Spinal cord (tissue), 10 donors: ENCODE data around the gene FGD2. TPM values are rescaled to one million over a fixed set of nuclear protein-coding genes. Genes with fewer than 3 reads are reported as not detected.
A peak's percentile ranks its signal among the peaks of the same experiment; 100 is the strongest.

Source experiments
- DNase-seq, 6 donors: peaks; one replicate each; pipeline versions ENCODE4 v3.0.0 to v3.0.0-alpha.2; 2013 to 2015; ENCODE audit warnings: low spot score in 6 of 6, low read depth in 4 of 6
- H3K27ac ChIP-seq: one replicate; pipeline ENCODE4 v1.5.1; 2013; ENCODE audit warnings: low read depth, low read length, control low read depth
- H3K27me3 ChIP-seq: one replicate; pipeline ENCODE4 v1.6.1; 2013; ENCODE audit warnings: low read length; ENCODE audit not compliant: control insufficient read depth, insufficient read depth
- H3K36me3 ChIP-seq: one replicate; pipeline ENCODE4 v1.6.1; 2013; ENCODE audit warnings: low read length; ENCODE audit not compliant: control insufficient read depth, insufficient read depth
- H3K4me1 ChIP-seq: one replicate; pipeline ENCODE4 v1.6.1; 2013; ENCODE audit warnings: low read length; ENCODE audit not compliant: control insufficient read depth, insufficient read depth
- H3K4me3 ChIP-seq: one replicate; pipeline ENCODE4 v1.5.1; 2013; ENCODE audit warnings: low read depth, low read length, control low read depth
- H3K9me3 ChIP-seq: one replicate; pipeline ENCODE4 v1.6.1; 2013; ENCODE audit warnings: low read length; ENCODE audit not compliant: control insufficient read depth, insufficient read depth
- WGBS: methylation state at CpG from one replicate; pipeline ENCODE4 v1.1.5; 2013; ENCODE audit warnings: missing lambda C conversion rate; ENCODE audit not compliant: insufficient coverage; 5-methylcytosine and 5-hydroxymethylcytosine counted together
- polyA plus RNA-seq, 2 donors: library from polyadenylated mRNA; unstranded; fragments of 120-200 nt; gene quantifications; one replicate each; pipeline ENCODE4 v1.2.1, GENCODE V29; 2013; ENCODE audit not compliant: insufficient read length in 2 of 2
- total RNA-seq, 2 donors: library from RNA; depleted of rRNA in 1 of 2; stranded (reverse); fragments of 120-200 nt in 1 of 2; fragments of >200 nt in 1 of 2; gene quantifications; one replicate each; pipeline versions ENCODE4 v1.2.3 to v1.2.4, GENCODE V29; 2013 to 2014
- donor health status: healthy.

FGD2 gene
- total and polyA plus RNA-seq, 4 donors: 5.5 to 9.6 (median 7.6) TPM

DNA sequence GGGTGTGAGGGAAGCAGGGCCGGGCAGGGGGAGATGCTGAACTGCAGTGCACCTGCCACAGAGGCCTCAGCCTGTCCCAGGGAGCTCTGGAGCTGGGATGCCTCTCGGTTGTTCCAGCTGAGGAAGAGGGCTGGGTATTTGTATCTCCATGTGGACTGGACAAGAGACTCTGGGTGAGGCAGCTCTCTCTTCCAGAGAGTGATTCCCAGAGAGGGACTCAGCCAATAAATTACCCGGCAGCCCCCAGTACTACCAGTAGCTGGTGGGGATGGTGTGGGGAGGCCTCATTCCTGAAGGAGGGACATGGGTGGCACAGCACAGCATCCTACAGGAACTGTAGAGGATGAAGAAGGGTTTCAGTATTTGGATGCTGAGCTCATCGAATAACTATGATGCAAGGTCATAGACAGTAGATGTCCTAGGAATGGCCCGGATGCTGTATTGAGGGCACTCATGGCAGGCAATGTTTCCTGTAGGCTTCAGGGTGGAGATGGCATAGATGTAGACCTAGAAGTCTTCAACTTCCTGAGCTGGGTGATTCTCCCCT, 1.4 kb downstream of the FGD2 start:
- 84% methylated on average over 4 of the region's 5 CpGs for WGBS

DNA sequence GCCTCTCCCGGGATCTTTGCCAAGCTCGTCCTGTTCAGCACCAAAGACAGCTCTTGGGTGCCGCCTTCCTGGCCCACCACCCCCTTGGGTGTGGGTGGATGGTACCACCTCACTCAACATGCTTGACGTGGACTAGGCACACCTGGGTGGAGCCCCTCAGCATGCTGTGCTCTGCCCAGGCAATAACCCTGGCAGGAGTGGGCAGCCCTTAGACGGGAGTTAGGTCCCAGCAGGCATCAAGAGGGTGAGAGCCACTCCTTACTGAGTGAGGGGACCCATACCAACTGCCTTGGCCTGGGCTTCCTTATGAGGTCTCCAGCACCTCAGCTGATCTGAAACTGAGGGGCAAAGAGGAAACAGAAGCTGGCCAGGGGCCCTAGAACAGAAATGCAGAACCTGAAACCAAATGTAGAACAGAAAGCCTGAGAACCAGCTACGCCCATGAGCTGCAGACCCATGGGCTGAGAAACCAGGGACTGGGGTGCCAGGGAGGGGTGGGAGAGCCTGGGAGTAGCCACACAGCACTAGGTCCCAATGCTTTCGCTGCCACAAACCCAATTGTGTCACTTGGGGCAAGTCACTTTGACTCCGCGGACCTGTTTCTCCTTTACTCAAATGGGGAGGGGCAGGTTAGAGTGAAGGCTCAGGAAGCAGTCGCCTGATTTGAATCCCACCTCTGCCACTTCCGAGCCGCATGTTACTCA, 2.0 kb downstream of the FGD2 start:
- Histone ChIP-seq H3K4me3 (no peak overlapping the region), H3K9me3 (no peaks in the 10 kb centered on the region), H3K4me1 (peaks cover 7% of the 10 kb centered on the region), H3K27me3 (no peaks in the 10 kb centered on the region), H3K36me3 (no peaks in the 10 kb centered on the region), H3K27ac (no peak overlapping the region)
- DNase-seq: no peak
- WGBS: 91% methylated on average over 10 of the region's 12 CpGs

More for the DNA sequence above, 1.4 kb downstream of the FGD2 start:
- no peak for DNase-seq
- H3K4me3 ChIP-seq: no peak overlapping the region
- no peaks in the 10 kb centered on the region for H3K27me3 ChIP-seq
- H3K36me3 ChIP-seq: no peaks in the 10 kb centered on the region
- H3K27ac ChIP-seq: no peak overlapping the region
- no peaks in the 10 kb centered on the region for H3K9me3 ChIP-seq
- peaks cover 7% of the 10 kb centered on the region for H3K4me1 ChIP-seq

DNA sequence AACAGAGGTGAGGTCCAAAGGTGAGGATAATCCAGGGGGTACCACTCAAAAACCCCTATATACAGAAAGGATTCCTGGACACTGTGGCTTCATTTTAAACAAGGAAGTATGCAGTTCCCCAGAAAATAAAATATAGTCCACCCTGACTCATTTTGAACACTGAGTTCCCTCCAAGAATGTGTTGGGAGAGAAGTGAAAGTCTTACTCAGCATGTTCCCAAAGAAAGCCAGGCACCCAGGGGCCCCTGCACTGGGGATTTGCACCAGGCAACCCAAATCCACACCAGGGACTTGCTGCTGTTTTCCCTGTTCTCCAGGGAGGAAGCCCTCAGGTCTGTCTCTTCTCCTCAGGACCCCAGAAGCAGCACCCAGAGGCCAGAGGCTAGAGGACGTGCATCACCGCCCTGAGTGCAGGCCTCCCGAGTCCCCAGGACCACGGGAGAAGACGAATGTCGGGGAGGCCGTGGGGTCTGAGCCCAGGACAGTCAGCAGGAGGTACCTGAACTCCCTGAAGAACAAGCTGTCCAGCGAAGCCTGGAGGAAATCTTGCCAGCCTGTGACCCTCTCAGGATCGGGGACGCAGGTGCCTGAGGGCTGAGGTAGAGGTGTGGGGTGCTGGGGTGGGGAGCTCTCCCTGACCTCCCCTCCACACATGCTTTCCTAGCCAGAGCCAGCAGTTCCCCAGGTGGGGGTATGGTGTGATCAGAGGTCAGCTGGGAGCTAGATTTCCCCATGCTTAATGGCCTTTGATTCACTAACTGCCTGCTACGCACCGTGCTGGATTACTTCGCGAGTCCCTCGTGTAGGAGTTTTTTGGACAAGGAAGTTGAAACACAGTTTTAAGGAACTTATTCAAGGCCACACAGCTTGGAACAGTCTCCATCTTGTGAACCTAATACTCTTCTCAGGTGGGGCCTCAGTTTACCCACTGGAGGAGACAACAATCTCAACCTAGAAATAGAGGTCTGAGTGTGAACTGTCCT, 3.3 kb downstream of the FGD2 start:
- Histone ChIP-seq H3K9me3 (no peaks in the 10 kb centered on the region), H3K27ac (no peak overlapping the region), H3K36me3 (no peaks in the 10 kb centered on the region), H3K4me1 (peaks cover 7% of the 10 kb centered on the region), H3K27me3 (no peaks in the 10 kb centered on the region), H3K4me3 (no peak overlapping the region)
- 89% methylated on average over 12 of the region's 15 CpGs for WGBS
- DNase-seq: no peak

DNA sequence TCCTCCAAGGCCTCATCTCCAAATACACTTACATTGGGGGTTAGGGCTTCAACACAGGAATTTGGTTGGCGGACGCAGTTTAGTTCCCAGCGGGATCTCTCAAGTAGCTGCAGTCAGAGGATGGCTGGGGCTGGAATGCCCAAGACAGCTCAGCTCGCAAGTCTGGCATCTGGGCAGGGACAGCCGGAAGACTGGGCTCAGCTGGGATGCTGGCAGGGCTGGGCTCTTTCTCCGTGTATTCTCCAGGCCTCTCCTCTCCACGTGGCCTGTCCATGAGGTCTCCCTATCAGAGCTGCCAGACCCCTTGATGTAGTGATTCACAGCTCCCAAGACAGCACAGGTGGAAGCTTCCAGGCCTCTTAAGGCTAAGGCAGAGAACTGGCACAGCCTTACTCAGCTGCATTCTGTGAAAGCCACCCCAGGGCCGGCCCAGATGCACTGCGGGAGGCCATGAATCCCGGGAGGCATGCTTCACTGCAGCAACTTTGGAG, 5.0 kb downstream of the FGD2 start:
- 77% methylated on average over 10 of the region's 10 CpGs for WGBS
- peaks cover 7% of the 10 kb centered on the region for H3K4me1 ChIP-seq
- no peak overlapping the region for H3K27ac ChIP-seq
- no peaks in the 10 kb centered on the region for H3K9me3 ChIP-seq
- H3K27me3 ChIP-seq: no peaks in the 10 kb centered on the region
- no peak overlapping the region for H3K4me3 ChIP-seq
- no peak for DNase-seq
- no peaks in the 10 kb centered on the region for H3K36me3 ChIP-seq

DNA sequence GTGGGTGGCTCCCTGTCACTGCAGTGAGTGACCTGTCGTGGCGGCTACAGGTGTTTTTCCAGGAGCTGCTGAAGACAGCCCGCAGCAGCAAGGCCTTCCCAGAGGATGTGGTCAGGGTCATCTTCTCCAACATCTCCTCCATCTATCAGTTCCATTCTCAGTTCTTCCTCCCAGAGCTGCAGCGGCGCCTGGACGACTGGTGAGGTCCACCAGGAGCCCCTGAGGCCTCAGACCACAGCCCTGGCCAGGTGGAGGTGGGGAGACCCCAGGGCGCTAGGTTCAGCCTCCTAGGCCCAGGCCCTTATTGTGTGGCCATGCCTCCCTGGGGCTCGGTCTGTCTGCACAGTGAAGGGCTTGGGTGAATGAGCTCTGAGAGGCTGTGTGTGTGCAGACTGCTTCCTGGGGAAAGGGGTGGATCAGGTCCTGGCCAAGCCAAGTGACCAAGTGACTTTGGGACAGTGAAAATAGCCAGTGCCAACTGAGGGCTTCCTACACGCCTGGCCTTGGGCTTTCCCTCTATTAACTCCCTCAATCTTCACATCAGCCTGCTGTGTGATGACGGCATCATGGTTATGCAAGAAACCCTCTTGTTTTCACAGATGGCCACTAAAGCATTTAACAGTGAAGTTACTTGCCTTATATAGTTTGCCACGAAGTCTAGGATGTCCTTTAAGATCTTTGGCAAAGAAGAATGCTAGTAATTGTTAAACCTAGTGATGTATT, 6.4 kb downstream of the FGD2 start:
- Histone ChIP-seq H3K4me3 (no peak overlapping the region), H3K9me3 (no peaks in the 10 kb centered on the region), H3K27me3 (no peaks in the 10 kb centered on the region), H3K36me3 (no peaks in the 10 kb centered on the region), H3K4me1 (peaks cover 7% of the 10 kb centered on the region), H3K27ac (peak overlapping the region; percentile 25)
- peak in 1 of 6 donors; percentile 26 for DNase-seq
- 95% methylated on average over 7 of the region's 11 CpGs for WGBS

DNA sequence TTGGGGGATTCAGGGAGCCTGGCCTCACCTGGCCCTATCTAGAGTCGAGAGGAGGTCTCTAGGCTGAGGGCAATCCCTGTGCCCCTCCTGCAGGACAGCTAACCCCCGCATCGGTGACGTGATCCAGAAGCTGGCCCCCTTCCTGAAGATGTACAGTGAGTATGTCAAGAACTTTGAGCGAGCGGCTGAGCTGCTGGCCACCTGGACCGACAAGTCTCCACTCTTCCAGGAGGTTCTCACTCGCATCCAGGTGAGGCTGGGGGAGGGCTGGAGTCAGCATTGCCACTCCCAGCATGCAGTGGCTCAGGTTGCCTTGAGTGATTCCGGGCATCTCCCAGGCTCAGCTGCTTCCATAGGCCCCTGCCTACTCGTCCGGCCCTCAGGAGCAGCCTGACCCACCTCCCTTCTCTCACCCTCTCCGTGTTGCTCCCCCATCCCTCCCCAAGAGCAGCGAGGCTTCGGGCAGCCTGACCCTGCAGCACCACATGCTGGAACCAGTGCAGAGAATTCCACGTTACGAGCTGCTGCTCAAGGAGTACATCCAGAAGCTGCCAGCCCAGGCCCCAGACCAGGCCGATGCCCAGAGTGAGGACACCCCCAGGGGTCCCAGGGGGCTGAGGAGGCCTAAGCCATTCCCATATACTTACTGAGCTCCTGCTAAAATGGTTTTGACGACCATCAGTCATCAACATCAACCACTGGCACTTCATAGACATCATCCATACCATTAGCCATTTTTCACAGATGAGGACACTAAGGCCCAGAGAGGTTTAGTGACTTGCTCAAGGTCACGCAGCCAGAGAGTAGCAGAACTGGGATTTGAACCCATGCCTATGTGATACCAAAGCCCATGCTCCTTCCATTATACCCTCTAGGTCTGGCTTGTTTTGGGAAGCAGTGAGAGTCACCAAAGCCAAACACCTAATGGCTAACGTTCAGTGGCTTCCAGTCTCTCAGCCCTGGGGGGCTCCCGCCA, 8.3 kb downstream of the FGD2 start:
- 83% methylated on average over 21 of the region's 21 CpGs for WGBS
- no peaks in the 10 kb centered on the region for H3K9me3 ChIP-seq
- no peaks in the 10 kb centered on the region for H3K27me3 ChIP-seq
- peaks cover 21% of the 10 kb centered on the region for H3K4me1 ChIP-seq
- no peak overlapping the region for H3K4me3 ChIP-seq
- H3K27ac ChIP-seq: no peak overlapping the region
- H3K36me3 ChIP-seq: no peaks in the 10 kb centered on the region
- no peak for DNase-seq

DNA sequence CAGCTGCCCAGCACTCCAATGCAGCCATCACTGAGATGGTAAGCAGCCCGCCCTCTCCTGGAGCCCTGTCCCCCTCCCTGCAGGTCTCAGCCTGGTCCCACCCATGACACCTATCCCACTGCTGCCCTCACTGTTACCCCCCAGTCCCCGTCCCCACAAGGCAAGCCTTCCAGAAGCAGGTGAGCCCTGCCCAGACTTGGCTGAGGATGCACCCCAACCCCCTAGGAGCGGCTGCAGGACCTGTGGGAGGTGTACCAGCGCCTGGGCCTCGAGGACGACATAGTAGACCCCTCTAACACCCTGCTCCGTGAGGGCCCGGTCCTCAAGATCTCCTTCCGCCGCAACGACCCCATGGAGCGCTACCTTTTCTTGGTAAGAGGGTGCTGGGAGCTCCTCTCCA, 9.2 kb downstream of the FGD2 start:
- Histone ChIP-seq H3K36me3 (no peaks in the 10 kb centered on the region), H3K4me1 (peaks cover 27% of the 10 kb centered on the region), H3K9me3 (no peaks in the 10 kb centered on the region), H3K27ac (no peak overlapping the region), H3K27me3 (no peaks in the 10 kb centered on the region), H3K4me3 (no peak overlapping the region)
- DNase-seq: no peak
- 89% methylated on average over 11 of the region's 12 CpGs for WGBS

DNA sequence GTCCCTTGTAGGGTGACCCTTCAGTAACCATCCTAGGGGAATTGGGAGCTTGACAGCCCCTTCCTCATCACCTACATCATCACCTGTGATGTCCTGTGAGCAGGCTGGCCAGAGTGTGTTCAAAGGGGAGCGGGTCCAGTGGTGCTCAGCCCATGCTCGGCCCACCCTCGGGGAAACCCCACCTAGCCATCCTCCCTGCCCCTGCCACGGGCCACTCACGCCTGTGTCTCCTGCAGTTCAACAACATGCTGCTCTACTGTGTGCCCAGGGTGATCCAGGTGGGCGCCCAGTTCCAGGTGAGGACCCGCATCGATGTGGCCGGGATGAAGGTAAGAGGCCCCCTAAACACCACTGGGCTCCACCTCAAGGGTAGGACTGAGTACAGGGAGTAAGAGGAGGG, 10.1 kb downstream of the FGD2 start:
- DNase-seq: no peak
- WGBS: 82% methylated on average over 5 of the region's 9 CpGs
- H3K4me3 ChIP-seq: no peak overlapping the region
- H3K36me3 ChIP-seq: no peaks in the 10 kb centered on the region
- peaks cover 31% of the 10 kb centered on the region for H3K4me1 ChIP-seq
- no peaks in the 10 kb centered on the region for H3K27me3 ChIP-seq
- H3K27ac ChIP-seq: no peak overlapping the region
- no peaks in the 10 kb centered on the region for H3K9me3 ChIP-seq
